ENCODE data around the gene C1QL1.

The C1QL1 gene

DNA sequence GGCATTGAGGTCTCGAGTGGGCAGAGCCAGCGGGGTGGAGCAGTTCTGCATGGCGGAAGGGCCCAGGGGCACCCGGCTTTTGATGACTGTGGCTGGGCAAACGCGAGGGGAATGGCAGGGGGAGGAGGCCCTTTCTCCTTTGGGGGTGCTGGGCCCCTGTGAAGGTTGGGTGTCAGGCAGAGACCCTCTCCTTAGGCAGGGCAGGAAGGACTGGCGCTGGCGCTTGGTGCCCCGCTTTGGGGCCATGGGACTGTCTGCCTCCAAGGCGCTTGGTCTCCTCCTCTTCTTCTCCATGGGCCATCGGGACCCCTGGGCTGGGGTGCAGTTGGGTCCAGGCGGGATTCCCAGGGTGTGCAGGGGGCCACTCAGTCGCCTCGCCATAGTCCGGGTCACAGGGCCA is 40.0 kb downstream of the C1QL1 start:
- no peak for DNase-seq

DNA sequence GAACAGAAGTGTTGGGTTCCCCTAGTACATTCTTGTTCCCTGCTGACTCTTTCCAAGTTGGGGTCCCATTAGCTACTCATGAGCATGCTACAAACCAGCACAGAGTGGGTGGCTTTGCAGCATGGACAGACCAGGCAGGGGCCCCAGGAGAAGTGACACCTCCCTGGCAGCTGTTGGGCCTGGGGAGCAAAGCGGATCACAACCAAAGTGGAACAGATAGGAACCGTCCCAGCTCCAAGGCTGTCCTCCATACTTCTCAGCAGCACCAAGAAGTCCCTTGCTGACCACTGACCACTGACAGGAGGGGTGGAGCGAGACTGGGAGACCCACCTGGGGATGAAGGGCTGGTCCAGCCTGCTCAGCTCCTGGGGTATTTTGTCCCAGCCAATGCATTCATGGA is 40.4 kb downstream of the C1QL1 start:
- no peak for DNase-seq

DNA sequence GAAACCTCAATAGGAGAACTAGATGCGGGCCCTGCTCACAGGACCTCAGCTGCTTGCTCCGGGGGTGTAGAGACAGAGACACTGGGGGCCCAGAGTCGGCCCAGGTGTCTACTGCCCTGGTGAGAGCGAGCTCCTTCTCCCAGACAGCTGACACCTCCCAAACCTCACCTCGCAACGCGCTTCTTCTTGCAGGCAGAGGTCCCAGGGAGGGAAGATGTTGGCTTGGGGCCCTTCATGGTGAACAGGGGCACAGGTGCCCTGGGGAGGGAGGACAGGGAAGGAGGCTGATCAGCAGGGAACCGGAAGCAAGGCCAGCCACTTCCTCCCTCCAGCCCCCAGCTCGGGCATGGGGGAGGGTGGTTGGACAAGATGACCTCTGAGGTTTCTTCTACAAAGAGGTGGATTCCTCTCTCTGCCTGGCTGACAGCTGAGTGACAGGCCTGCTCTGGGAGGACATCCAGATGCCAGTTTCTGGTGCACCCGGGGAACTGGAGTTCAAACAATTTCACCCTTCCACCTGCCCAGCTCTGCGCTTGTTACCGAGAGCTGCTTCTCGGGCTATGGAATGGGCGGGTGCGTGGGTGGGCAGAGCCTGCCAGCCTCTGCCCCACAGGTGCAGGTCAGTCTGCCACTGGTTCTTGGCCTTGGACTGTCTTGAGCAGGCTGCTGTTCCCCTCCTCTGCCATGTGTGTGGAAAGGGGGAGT is 41.1 kb downstream of the C1QL1 start:
- no peak for DNase-seq

DNA sequence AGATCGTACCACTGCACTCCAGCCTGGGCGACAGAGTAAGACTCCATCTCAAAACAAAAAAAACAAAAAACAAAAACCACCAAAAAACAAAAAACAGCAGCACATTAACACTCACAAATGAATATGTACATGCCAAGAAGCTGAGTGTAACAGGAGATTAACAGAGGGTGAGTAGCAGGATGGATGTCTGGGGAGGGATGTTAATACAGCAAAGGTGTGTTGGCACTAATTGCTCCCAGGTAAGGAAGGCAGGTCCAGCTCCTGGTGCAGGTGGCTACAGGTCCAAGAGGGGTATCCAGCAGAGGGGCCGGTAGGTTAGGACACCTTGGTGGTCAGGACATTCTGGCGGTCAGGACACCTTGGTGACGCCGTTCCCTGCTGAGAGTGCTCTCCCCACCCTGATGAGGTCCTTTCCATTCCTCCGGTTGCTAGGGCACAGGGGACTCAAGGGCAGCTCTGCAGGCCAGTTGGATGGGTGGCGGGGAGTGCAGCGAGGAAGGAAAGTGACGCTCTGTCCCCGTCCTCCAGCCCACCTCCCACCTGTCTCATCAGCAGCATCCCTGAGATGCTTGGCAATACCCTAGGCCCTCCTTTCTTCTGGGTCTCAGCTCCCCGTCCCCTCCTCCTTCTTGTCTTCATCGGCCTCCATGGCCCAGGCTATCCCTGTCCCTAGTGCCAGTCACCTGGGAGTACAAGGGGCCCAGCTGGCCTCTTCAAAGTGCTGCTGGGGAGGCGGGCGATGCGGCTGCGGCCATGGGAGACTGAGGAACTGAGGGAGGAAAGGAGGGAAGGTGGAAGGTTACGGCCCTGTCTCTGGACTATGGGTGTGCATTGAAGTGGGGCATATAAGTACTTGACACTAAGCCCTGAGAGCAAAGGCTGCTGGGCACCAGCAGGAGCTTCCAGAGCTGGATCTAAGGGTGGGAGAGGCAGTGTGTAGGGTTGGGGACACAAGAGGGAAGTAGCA is 42.1 kb downstream of the C1QL1 start:
- DNase-seq: no peak

DNA sequence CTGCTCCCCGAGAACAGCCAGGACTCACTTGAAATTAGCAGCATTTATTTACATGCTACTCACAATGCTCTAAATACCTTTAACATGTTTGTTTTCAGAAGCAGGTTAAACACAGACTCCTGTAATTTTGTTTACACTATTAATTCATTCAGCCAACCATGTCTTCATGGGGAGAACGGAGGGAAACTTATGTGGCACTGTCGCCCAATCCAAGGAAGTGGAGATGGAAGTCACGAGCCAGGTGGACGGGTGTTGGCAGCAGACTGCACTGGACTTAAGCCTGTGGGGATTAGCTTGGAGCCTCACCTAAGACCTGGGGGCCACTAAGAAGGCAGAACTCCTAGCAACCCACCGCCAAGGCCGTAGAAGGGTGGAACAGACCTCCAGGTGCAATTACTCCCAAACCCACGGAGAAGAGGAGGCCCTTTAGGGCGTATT is 44.0 kb downstream of the C1QL1 start:
- no peak for DNase-seq

DNA sequence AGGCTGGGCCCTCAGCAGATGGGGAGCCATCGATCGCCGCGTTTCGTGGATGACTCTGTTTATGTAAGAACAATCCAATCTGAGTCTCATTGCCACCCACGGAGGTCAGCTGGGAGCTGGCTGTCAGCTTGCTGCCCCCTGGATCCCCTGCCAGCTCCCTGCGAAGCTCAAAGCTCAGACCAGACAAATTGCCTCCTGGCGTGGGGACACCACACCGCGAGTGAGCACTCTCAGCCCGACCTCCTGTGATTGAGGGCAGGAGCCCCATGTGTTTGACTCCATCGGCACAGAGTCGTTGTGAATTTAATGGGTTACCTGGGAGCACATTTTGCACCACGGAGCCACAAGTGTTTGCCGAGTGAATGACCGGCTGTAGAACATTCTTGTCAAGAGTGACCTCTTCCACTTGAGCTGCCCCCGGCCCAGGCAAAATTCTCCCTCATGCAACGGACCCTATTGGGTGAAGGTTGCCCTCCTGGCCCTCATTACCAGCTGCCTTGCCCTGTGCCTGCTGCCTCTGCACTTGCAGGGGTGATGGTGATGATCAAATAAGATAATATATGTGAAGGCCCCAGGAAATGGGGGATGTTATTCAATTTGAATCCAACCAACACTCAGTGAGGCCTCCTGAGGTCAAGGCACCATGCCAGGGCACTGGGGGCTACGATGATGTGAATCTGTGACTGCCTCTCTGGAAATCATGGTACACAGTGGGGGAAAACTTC is 45.2 kb downstream of the C1QL1 start:
- DNase-seq: no peak

DNA sequence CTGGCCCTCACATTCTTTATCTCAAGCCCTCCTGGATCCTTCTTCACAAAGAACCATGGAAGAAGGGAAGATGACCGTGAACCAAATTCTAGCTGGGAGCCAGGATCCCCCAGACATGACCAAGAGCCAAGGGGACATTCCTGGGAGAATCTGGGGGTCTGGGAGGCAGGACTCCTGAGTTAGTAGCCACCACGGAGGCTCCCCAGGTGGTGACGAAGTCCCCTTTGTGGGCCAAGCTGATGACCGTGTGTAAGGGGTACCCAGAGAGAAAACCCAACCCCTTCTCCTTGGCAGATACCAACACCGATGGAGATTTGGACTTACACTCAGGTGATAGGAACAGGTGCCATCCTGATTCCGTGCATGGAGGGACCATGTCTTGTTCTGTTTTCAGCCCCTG is 46.0 kb downstream of the C1QL1 start:
- DNase-seq: no peak

DNA sequence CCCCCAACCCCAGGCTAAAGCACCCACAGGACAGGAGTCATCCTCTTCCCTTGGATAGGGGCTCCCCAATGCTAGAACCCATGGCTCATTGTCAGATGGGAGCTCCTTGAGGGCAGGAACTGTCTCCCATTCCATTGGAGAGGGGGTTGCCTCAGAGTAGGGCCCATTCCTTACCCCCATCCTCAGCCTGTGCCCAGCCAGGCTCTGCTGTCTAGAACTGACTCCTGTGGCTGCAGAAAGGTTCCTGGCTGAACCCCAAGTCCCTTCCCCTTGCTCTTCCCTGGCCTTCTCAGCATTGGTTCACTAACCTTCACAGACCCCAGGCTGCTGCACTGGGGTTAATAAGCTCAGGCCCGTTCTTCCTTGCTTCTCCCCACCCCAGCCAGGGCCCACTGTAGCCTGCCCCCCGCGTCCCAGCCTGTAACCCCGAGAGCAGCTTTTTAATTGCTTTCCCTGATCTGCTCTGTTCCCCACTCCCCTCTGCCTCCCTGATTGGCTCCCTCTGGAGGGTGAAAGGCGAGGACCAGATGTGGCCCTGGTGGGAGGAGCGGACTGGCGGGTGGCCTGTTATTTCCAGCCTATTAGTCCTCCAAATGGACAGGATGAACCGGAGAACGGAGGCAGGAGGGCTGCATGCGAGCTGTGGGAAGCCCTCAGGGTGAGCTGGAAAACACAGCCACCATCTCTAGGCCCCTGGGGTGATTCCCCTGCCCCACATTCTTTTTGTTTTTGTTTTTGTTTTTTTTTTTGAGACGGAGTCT is 46.8 kb downstream of the C1QL1 start:
- no peak for DNase-seq

DNA sequence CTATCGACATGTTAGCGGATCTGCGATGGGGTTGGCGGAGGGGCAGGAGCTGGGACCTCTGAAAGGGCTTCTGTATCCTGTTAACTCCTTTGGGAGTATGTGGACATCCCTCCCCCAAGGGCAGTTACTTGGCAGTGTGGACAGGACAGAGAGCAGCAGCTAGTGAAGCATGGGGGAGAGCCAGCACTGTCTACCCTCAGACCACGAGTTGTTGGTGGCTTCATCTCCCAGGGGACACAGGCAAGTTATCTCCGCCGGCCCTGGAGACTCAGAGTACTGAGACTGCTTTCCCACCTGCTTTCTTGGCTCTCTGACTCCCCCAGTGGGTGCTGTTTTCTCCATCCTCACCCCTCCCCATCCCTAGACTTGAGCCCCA is 47.5 kb downstream of the C1QL1 start:
- DNase-seq: no peak

DNA sequence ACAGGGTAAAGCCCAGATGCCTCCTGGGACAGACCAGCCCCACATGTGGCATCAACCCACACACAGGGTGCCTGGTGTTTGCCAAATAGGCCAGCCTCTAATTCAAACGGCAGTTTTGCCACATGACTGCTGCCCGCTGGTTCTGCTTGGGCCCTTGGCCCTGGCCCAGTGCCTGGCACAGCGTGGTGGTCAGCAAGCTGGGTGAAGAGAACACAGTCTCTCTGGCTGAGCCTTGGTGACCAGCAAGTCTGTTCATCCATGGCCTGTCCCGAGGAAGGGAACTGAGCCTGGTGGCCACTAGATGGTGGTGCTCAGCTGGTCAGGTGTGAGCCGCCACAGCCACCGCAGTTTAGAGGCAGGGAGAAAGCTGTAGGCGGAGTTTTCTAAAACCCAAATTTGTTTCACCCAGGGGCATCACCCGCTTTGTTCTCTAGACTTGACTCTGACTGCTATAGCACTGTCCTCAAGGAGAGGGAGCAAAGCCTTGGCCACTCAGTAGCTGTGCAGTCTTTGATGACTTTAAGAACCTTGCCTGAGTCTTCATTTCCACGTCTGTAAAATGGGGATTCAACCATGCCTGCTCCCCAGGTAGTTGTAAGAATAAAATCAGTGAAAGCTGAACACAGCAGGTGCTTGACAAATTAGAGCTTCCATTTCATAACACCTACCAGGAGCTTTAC is 48.1 kb downstream of the C1QL1 start:
- peak; percentile 68 for DNase-seq

DNA sequence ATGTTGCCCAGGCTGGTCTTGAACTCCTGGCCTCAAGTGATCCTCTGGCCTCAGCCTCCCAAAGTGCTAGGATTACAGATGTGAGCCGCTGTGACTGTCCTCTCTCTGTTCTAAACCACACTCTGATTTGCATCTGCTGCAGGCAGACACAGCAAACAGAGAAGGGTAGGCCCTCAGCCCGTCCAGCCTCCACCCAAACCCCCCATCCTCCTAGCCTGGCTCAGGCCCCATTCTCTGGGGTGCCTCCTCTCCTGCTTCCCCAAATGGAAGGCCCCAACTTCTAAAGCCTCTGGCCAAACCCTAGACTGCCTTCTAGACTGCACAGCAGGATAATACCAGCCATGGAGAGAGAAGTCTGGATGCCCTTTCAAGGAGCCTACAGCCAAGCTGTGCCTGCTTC is 48.7 kb downstream of the C1QL1 start:
- DNase-seq: no peak

DNA sequence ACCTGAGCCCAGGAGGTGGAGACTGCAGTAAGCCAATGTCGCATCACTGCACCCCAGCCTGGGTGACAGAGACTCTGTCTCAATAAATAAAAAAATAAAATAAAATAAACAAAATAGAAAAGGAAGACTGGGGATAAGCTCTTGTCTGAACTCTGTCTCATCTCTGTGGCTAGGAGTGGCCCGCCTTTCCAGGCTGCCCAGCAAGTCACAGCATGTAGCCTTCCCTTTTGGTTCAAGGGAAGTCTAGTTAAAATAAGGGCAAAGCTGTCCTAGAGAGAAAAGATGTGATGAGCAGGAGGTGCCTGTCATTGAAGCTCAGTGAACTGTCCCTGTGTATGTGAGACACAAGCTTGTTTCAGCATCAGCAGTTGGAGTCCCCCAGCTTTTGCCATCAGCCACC is 50.1 kb downstream of the C1QL1 start:
- DNase-seq: no peak

DNA sequence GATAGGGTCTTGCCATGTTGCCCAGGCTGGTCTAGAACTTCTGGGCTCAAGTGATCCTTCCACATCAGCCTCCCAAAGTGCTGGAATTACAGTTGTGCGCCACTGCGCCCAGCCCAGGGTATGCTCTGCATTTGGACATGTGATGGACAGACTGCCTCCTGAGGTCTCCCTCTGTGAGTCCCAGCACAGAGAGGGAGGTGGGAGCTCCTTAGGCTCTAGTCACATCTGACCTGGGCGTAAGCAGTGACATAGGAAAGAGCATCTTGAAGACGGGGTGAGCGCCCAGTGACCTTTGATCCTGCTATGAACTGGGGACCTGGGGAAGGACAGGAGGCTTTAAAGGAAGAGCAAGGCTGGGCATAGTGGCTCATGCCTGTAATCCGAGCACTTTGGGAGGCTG is 50.6 kb downstream of the C1QL1 start:
- DNase-seq: no peak

DNA sequence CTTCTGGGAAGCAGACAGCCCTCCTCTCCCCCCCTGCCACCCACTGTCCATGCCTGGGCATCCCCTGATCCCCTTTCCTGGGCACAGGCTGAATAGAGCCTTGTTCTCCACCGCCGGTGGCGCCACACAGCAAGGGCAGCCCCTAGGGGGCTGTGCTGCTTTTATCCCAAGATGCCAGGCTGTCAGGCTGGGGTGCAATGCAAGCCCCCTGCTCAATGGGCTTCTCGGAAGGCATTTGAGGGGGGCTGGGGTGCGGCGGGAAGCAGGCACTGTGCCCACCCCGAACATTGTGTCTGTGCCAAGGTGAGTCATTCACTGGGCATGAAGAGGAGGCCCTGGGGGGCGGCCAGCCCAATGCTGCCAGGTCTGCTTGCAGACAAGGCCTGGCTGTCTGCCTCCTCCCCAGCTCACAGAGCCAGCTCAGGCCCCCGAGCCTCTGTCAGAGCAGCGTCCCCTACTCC is 51.3 kb downstream of the C1QL1 start:
- DNase-seq: peak; percentile 61

DNA sequence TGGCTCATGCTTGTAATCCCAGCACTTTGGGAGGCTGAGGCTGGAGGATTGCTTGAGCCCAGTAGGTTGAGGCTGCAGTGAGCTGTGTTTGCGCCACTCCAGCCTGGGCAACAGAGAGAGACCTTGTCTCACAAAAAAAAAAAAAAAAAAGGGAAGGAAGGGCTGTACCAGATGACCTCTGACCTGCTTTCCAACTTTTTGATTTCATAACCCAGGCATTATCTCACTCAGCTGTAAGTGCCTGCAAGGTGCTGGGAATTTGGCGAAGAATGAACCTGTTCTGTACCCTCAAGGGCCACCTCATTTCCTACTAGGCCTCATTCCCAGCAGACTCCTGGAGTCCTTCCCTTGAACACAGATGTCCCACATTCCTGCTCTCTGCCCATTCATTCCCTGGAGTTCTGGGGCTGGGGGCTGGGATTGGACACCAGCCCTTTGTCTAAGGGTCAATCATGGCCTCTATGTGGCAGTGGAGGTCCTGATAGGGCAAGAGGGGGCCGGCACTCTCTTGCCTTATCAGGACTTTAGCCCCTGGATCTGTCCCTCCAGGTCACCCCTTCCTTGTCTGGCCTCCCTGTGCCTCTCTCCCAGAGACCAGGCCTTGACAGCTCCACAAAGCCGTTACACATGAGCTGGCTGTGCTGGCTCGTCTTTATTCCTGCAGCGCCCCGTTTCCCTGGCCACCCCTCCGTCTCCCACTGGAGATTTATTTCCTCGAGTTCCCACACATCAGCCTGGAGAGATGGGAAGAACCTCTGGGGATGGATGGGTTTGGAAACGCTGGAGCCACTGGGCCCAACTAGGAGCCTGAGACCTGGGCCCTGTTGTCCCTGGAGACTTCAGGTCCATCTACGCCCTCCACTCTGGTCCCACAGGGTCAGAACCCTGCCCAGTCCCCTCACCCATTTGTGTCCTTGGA is 52.0 kb downstream of the C1QL1 start:
- DNase-seq: no peak

DNA sequence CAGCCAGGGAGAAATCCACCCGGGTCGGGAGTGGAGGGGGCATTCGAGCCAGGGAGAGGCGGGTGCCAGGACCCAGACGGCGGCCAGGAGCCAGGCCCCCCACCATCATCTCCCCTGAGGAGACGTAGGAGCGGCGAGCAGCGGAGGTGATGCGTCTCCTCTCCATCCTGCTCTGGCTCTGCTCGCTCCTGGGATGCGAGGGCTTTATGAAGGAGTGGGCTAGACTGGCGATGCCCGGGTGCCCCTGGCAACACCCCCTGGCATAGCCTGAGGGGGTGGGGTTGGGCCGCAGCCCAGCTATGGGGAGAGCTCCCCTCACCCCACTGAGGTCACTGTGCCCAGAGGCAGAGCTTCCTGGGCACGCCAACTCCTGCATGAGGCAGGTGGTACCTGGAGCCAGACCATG is 52.8 kb downstream of the C1QL1 start, which contains the start of gene GFAP:
Gene GFAP (minus strand): TSS at position 180 of the 406 bp plus-strand sequence. CDS start 14 bp downstream, at position 166.
- DNase-seq: no peak

DNA sequence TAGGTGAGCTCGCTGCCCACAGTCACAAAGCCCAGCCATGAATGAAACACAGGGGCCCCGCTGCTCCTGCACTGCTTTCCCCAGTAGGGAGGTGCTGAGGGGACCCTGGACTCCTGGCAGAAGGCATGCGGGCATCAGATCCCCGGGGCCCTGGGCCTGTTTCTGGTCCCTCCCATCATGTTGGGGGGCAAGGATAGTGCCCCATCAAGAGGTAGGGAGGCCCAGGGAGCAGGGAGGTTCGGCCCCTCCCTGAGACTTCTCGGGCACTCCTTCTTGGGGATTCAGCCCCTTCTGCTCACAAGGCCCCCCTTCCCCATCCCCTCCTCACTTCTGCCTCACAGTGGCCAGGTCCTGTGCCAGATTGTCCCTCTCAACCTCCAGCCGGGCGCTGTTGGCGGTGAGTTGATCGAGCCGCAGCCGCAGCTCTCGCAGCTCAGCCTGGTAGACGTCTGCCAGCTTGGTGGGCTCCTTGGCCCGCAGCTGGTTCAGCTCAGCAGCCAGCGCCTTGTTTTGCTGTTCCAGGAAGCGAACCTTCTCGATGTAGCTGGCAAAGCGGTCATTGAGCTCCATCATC is 53.3 kb downstream of the C1QL1 start:
- no peak for DNase-seq

DNA sequence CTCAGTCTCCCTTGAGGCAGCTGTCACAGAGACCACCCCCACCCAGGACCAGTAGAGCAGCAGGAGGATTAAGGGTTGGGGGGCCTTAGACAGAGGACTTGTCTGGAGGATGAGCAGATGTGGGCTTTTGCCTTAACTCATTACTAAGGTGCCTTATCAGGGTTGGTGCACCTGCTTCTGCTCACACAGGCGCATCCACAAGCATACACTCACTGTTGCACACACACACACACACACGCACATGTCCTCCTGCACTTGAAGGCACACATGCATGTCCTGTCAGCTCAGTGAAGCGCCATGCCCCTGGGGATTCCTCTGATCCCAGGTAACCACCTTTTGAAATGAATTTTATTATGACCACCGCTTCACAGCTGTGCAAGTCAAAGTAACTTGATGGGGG is 54.0 kb downstream of the C1QL1 start:
- no peak for DNase-seq

DNA sequence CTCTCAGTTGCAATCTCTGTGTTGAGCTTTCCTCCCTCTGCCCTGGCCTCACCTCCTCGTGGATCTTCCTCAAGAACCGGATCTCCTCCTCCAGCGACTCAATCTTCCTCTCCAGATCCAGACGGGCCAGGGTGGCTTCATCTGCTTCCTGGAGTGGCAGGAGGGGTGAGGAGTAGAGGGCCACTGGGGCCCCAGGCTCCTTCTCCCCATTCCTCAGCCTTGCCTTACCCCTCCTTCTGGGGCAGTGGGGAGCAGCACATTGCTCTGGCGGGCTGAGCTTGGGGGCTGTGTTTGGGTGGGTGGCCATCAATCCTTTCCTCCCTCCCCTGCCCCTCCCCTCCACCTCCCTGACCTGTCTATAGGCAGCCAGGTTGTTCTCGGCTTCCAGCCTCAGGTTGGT is 54.4 kb downstream of the C1QL1 start:
- DNase-seq: no peak
